ENCODE results near the gene TM9SF1. TPM values are rescaled to one million over a fixed set of nuclear protein-coding genes. Genes with fewer than 3 reads are reported as not detected.

Gene TM9SF1
- total and polyA plus RNA-seq, 9 of the 15 experiments (the other 6 are each of a cell fraction or from before 2014, with no cell fraction given), result 5.3 to 20.3 (median 11.8) TPM

GRCh38 chr14:24189460-24189859, 5.8 kb downstream of the TM9SF1 start:
- CTCF ChIA-PET (ENCODE audit: low intra/inter-chr PET ratio), result no interaction called here
- DNase-seq (ENCODE audit: extremely low read depth in 1 of 4, low spot score in 3 of 4) (no peak), FAIRE-seq (no peak), ATAC-seq (no peak)
- Histone ChIP-seq H3K4me2 (ENCODE audit: insufficient read depth, low read length) (peak overlapping the region; percentile 87), H2AFZ (ENCODE audit: low read depth, low read length) (no peak overlapping the region), H3K9me3 (replicated peaks; ENCODE audit: control insufficient read depth, insufficient read depth, low read depth, low read length) (no peaks in the 10 kb centered on the region), H3K27me3 (ENCODE audit: control insufficient read depth in 2 of 2, insufficient read depth in 2 of 2, low read length in 2 of 2) (no peaks in the 10 kb centered on the region), H4K20me1 (replicated peaks; ENCODE audit: control insufficient read depth, insufficient read depth, low read length) (peaks cover 9% of the 10 kb centered on the region; the same call in 1 of the 2 replicates), H3K9ac (ENCODE audit: insufficient read depth in 1 of 2, low read depth in 2 of 2, low read length in 2 of 2) (no peak overlapping the region; a peak in 1 of 4 replicates), H3K4me1 (replicated peaks in 1 of 2; ENCODE audit: control insufficient read depth in 2 of 2, insufficient read depth in 2 of 2, low read length in 2 of 2) (peaks cover 1 to 21% of the 10 kb centered on the region in 2 experiments; a peak in 3 of 5 replicates), H3K79me2 (ENCODE audit: control insufficient read depth, insufficient read depth, low read length) (peaks cover 30% of the 10 kb centered on the region), H3K27ac (ENCODE audit: extremely low read depth, low read depth, low read length) (no peak overlapping the region; the same call in 2 of the 3 replicates), H3K4me3 (no peak overlapping the region), H3K9me1 (ENCODE audit: control insufficient read depth, insufficient read depth, low read length) (peaks cover 3% of the 10 kb centered on the region), H3K36me3 (ENCODE audit: control insufficient read depth, insufficient read depth, low read length) (peaks cover 66% of the 10 kb centered on the region; the same call in 2 of the 3 replicates)
- in situ Hi-C loops (cut with MboI) (no loop called here), intact Hi-C loops (cut with micrococcal nuclease) (no loop called here)
- WGBS (ENCODE audit: insufficient coverage, low coverage, missing lambda C conversion rate), result 81% methylated on average over 7 of the region's 9 CpGs
- TF ChIP-seq DIDO1 (tag; IDR thresholded peaks at IDR 0.05; ENCODE audit: low read depth) (no peak), ARNT (IDR thresholded peaks at IDR 0.05) (no peak), ZNF124 (CRISPR knock-in tag; IDR thresholded peaks at IDR 0.05) (no peak), DPF2 (IDR thresholded peaks at IDR 0.05) (no peak), HDAC1 (IDR thresholded peaks at IDR 0.05) (no peak), CREB1 (IDR thresholded peaks at IDR 0.05) (no peak), CREB1 (CRISPR knock-in tag; IDR thresholded peaks at IDR 0.05) (no peak), ZNF76 (CRISPR knock-in tag; IDR thresholded peaks at IDR 0.05; ENCODE audit: borderline replicate concordance) (no peak), ZNF140 (CRISPR knock-in tag; IDR thresholded peaks at IDR 0.05) (no peak), ZFX (CRISPR knock-in tag; IDR thresholded peaks at IDR 0.05) (no peak), KDM5B (IDR thresholded peaks at IDR 0.05; ENCODE audit: insufficient replicate concordance, low read depth, low read length) (no peak), ZNF584 (CRISPR knock-in tag; IDR thresholded peaks at IDR 0.05; ENCODE audit: low read depth) (no peak), ZBTB8A (IDR thresholded peaks at IDR 0.05; ENCODE audit: partially characterized antibody) (no peak), RAD21 (CRISPR knock-in tag; conservative IDR thresholded peaks at IDR 0.05 in 1 of 2, IDR thresholded peaks at IDR 0.05 in 1 of 2) (no peak), MTA1 (IDR thresholded peaks at IDR 0.05; ENCODE audit: borderline replicate concordance) (no peak), RBM34 (IDR thresholded peaks at IDR 0.05; ENCODE audit: borderline replicate concordance, insufficient read depth, low read length) (no peak)
- TF ChIP-seq, protein P1, sequence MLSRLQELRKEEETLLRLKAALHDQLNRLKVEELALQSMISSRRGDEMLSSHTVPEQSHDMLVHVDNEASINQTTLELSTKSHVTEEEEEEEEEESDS (CRISPR knock-in tag; IDR thresholded peaks at IDR 0.05), result no peak
- TF ChIP-seq, protein P2, sequence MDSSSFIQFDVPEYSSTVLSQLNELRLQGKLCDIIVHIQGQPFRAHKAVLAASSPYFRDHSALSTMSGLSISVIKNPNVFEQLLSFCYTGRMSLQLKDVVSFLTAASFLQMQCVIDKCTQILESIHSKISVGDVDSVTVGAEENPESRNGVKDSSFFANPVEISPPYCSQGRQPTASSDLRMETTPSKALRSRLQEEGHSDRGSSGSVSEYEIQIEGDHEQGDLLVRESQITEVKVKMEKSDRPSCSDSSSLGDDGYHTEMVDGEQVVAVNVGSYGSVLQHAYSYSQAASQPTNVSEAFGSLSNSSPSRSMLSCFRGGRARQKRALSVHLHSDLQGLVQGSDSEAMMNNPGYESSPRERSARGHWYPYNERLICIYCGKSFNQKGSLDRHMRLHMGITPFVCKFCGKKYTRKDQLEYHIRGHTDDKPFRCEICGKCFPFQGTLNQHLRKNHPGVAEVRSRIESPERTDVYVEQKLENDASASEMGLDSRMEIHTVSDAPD (CRISPR knock-in tag; IDR thresholded peaks at IDR 0.05), result no peak
- BruUV-seq (replicated peaks), result no TSS peak
- POLR2A ChIA-PET, result interaction anchor here (0.6 to 1.3 kb wide), 9 partner anchors 10 to 111 kb away, joined by 3 to 9 read pairs (median 3); partner anchors contain the start of genes DHRS1, IRF9, NOP9 and TINF2
